GM12891 (cell line): ENCODE measurements around the gene AFAP1L1.
A peak's percentile ranks its signal among the peaks of the same experiment; 100 is the strongest.

Source experiments
- DNase-seq: peaks from one replicate; pipeline ENCODE4 v3.0.0; 2011; ENCODE audit warnings: low spot score; ENCODE audit not compliant: insufficient read length
- FAIRE-seq: peaks from 2 replicates; lab custom pipeline; 2011; peaks lifted over from hg19 to GRCh38; lab: Jason Lieb, UNC
- PAX5 ChIP-seq: IDR thresholded peaks from 2 replicates; pipeline ENCODE4 v1.6.1; 2011; ENCODE audit warnings: low read length, moderate library complexity, mild to moderate bottlenecking; ENCODE audit not compliant: insufficient read depth, severe bottlenecking
- POLR2A ChIP-seq: IDR thresholded peaks from 2 replicates; pipeline ENCODE4 v1.6.1; 2011; ENCODE audit warnings: low read depth, low read length, control low read depth
- POLR2AphosphoS5 ChIP-seq: IDR thresholded peaks from 2 replicates; pipeline ENCODE4 v1.6.1; 2011; ENCODE audit warnings: low read depth, low read length, control low read depth
- POU2F2 ChIP-seq: IDR thresholded peaks from 2 replicates; pipeline ENCODE4 v1.6.1; 2011; ENCODE audit warnings: low read depth, mild to moderate bottlenecking, control low read depth, low read length, moderate library complexity
- SPI1 ChIP-seq: IDR thresholded peaks from 2 replicates; pipeline ENCODE4 v1.6.1; 2011; ENCODE audit warnings: low read depth, low read length, control low read depth
- TAF1 ChIP-seq: IDR thresholded peaks from 2 replicates; pipeline ENCODE4 v1.6.1; 2011; ENCODE audit warnings: low read depth, low read length, control low read depth

AFAP1L1 gene

GRCh38 chr5:149257889-149258705 is 13.6 kb upstream of the AFAP1L1 start:
- no peak for TF ChIP-seq POLR2A
- TF ChIP-seq SPI1: no peak
- no peak for TF ChIP-seq PAX5
- no peak for TF ChIP-seq TAF1
- no peak for TF ChIP-seq POLR2AphosphoS5
- TF ChIP-seq POU2F2: no peak
- FAIRE-seq (no peak), DNase-seq (no peak)

- FAIRE-seq (no peak), DNase-seq (no peak)
- TF ChIP-seq SPI1 (no peak), POLR2A (no peak), PAX5 (no peak), POLR2AphosphoS5 (no peak), TAF1 (no peak), POU2F2 (no peak)
These were observed 10.9 kb upstream of the AFAP1L1 start for GRCh38 chr5:149260761-149261160.

- no peak for DNase-seq
- TF ChIP-seq POLR2A (no peak), PAX5 (no peak), TAF1 (no peak), POU2F2 (no peak), POLR2AphosphoS5 (no peak), SPI1 (no peak)
- FAIRE-seq: no peak
These were observed 10.4 kb upstream of the AFAP1L1 start for GRCh38 chr5:149261246-149261645.

- FAIRE-seq (no peak), DNase-seq (no peak)
- TF ChIP-seq TAF1 (no peak), PAX5 (no peak), POU2F2 (no peak), SPI1 (no peak), POLR2AphosphoS5 (no peak), POLR2A (no peak)
These were observed 9.3 kb upstream of the AFAP1L1 start for GRCh38 chr5:149262315-149262714.

DNA sequence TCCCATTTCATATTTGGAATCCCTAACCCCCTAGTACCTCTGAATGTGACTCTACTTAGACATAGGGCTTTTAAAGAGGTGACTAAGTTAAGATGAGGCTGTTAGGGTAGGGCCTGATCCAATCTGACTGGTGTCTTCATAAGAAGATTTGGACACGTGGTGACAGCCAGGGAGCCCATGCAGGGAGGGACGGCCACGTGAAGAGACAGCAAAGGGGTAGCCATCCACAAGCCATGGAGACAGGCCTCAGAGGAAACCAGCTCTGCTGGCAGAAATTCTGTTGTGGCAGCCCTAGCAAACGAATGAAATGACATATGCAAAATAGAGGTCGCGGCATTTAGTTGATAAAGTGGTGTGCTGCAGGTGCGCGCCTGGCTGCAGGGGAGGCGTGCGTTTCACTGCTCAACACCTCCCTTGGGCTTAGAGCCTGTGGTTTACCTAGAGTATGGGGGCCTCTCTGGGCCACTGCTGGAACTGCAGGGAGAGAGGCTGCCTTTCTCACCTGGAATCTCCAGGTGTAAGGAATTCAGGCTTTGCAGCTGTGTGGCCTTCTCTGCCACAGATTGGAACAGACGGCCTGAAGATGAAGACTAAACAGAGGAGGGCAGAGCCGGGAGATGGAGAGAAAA is 7.1 kb upstream of the AFAP1L1 start:
- peak; percentile 76 for FAIRE-seq
- DNase-seq: no peak
- TF ChIP-seq POLR2AphosphoS5: no peak
- no peak for TF ChIP-seq POU2F2
- TF ChIP-seq TAF1: no peak
- TF ChIP-seq SPI1: no peak
- TF ChIP-seq POLR2A: no peak
- no peak for TF ChIP-seq PAX5

DNA sequence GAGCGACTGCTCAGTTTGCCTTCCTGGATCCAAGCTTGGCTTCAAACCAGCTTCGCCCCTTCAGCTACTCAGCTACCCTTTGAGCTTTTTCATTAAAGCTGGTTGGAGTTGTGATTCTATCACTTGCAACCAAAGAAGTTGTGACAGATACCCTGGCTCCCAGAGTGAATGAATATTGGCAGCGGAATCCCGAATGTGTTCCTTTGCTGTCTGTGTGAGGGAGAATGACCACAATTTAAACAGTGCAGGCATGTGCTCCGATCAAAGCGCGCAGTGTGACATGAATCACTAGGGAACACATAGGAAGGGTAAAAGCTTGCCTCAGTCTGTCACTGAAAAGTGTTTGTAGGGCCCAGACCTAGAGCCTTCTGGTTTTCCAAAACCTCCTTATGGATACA is 6.6 kb upstream of the AFAP1L1 start:
- DNase-seq (no peak), FAIRE-seq (no peak)
- TF ChIP-seq POLR2A (no peak), POU2F2 (no peak), POLR2AphosphoS5 (no peak), PAX5 (no peak), TAF1 (no peak), SPI1 (no peak)

DNA sequence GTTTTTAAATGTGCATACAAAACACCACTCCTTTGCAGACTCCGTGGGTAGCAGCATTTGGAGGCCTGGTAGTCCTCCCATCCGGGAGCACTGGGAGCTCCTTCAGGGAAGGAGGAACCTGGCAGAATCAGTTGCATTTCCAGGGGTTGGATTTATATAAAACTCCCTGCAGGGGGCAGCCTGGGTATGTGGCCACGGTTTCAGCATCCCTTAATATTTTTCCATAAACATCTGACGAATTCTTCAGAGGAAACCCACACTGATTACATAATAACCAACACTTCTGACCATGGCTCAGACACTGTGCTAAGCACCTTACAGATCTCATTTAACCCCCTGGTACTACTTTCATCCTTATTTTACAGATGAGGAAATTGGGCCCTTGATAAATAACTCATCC is 6.1 kb upstream of the AFAP1L1 start:
- DNase-seq (no peak), FAIRE-seq (no peak)
- TF ChIP-seq POLR2A (no peak), SPI1 (no peak), PAX5 (no peak), TAF1 (no peak), POLR2AphosphoS5 (no peak), POU2F2 (no peak)

DNA sequence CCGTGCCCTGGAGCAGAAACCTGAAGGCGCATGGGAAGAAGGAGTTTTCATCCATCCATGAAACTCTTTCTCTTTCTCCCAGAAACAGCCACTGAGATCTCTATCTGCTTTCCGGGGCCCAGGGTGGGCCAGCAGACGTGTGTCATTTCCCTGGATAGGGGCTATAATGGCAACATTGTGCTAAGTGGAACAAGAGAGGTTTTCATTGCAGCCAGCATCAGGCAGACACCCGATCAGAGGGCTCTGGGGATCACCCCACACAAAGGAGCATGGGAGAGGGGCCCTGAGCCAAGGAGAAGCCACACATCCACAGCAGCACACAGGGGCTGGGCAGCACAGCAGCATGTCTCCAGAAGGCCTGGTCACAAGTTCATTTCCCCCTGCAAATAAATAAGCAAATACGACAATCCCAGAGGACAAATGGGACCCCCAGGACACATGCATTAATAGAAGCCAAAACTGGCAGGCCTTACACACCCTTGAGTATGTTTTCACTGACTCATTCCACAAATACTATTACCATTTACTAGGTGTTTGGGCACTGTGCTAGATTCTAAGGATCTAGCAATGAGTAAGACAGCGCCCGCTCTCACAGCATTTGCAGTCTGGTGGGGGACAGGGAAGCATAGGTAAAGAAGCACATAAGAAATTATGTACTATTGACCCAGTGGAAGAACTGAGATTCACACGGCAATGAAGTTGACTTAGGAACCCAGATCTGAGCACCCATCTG is 4.3 kb upstream of the AFAP1L1 start:
- FAIRE-seq: no peak
- DNase-seq: no peak

More for the DNA sequence above, 4.3 kb upstream of the AFAP1L1 start:
- TF ChIP-seq TAF1 (no peak), POLR2A (no peak), POU2F2 (no peak), PAX5 (no peak), POLR2AphosphoS5 (no peak), SPI1 (no peak)
